HEK293 (cell line): Measurements from ENCODE around the gene FOXP4.

Experiments used
- CTCF ChIA-PET: fragments of 350-600 bp; formaldehyde crosslinking; extraction: SDS; loops from one replicate; lab custom pipeline; 2021; ENCODE audit warnings: antibody characterized with exemption; lab: Yijun Ruan, JAX
- POLR2A ChIA-PET: fragments of 300-600 bp; formaldehyde crosslinking; extraction: SDS; loops from one replicate; lab custom pipeline; 2020; ENCODE audit warnings: antibody characterized with exemption, inconsistent platforms; lab: Yijun Ruan, JAX
- H3K27ac ChIP-seq: fragments of 200-500 bp; sonication (Bioruptor generic); 2 replicates; pipeline ENCODE4 v1.5.1; 2014; ENCODE audit warnings: low read depth, low read length, control low read depth, inconsistent platforms; ENCODE audit errors: extremely low read depth
- H3K36me3 ChIP-seq, 2 experiments: fragments of 200-500 bp in 1 of 2; sonication (Bioruptor generic) in 1 of 2; 1 replicate in 1 of 2; 2 replicates in 1 of 2; pipeline ENCODE4 v1.5.1; 2014 to 2017; ENCODE audit warnings: inconsistent platforms in 2 of 2, low read length in 2 of 2; ENCODE audit not compliant: control insufficient read depth in 2 of 2, insufficient read depth in 1 of 2
- H3K4me1 ChIP-seq: fragments of 200-500 bp; sonication (Bioruptor generic); 2 replicates; pipeline ENCODE4 v1.5.1; 2014; ENCODE audit warnings: mild to moderate bottlenecking, low read length, inconsistent platforms; ENCODE audit not compliant: control insufficient read depth, insufficient read depth
- H3K4me3 ChIP-seq: 2 replicates; pipeline ENCODE4 v1.5.1; 2011; ENCODE audit warnings: low read depth, mild to moderate bottlenecking, control low read depth, low read length, moderate library complexity
- H3K9me3 ChIP-seq: fragments of 200-500 bp; sonication (Bioruptor generic); 2 replicates; pipeline ENCODE4 v1.5.1; 2014; ENCODE audit warnings: low read depth, low read length, inconsistent platforms; ENCODE audit not compliant: control insufficient read depth, insufficient read depth
- BCL11B ChIP-seq: fragments of 450-650 bp; formaldehyde crosslinking; IDR thresholded peaks from 2 replicates; pipeline ENCODE4 v1.5.1; 2016; ENCODE audit warnings: low read depth, missing biosample characterization, missing genetic modification characterization
- EGR2 ChIP-seq: fragments of 450-650 bp; formaldehyde crosslinking; IDR thresholded peaks from 2 replicates; pipeline ENCODE4 v1.5.1; 2016; ENCODE audit warnings: low read depth, missing biosample characterization, missing genetic modification characterization
- KLF1 ChIP-seq: fragments of 450-650 bp; formaldehyde crosslinking; IDR thresholded peaks from 2 replicates; pipeline ENCODE4 v1.5.1; 2016; ENCODE audit warnings: missing biosample characterization, missing genetic modification characterization
- KLF16 ChIP-seq: fragments of 450-650 bp; formaldehyde crosslinking; IDR thresholded peaks from 2 replicates; pipeline ENCODE4 v1.5.1; 2017; ENCODE audit warnings: missing biosample characterization, missing genetic modification characterization
- KLF17 ChIP-seq: fragments of 450-650 bp; formaldehyde crosslinking; IDR thresholded peaks from 2 replicates; pipeline ENCODE4 v1.5.1; 2016; ENCODE audit warnings: missing biosample characterization, missing genetic modification characterization
- KLF8 ChIP-seq: fragments of 450-650 bp; formaldehyde crosslinking; IDR thresholded peaks from 2 replicates; pipeline ENCODE4 v1.5.1; 2016; ENCODE audit warnings: missing biosample characterization, missing genetic modification characterization
- OSR2 ChIP-seq: fragments of 450-650 bp; formaldehyde crosslinking; IDR thresholded peaks from 2 replicates; pipeline ENCODE4 v1.5.1; 2016; ENCODE audit warnings: missing biosample characterization, missing genetic modification characterization
- PBX3 ChIP-seq: sonication (generic); formaldehyde crosslinking; IDR thresholded peaks from 2 replicates; pipeline ENCODE4 v1.8.1; 2022; ENCODE audit warnings: mild to moderate bottlenecking, moderate library complexity, missing genetic modification reagents
- SP3 ChIP-seq: fragments of 450-650 bp; formaldehyde crosslinking; IDR thresholded peaks from 2 replicates; pipeline ENCODE4 v1.5.1; 2016; ENCODE audit warnings: missing biosample characterization, missing genetic modification characterization
- ZFHX2 ChIP-seq: fragments of 450-650 bp; formaldehyde crosslinking; conservative IDR thresholded peaks from 2 replicates; pipeline ENCODE4 v1.5.1; 2016; ENCODE audit warnings: missing biosample characterization, missing genetic modification characterization
- ZNF133 ChIP-seq: fragments of 450-650 bp; formaldehyde crosslinking; IDR thresholded peaks from 2 replicates; pipeline ENCODE4 v1.5.1; 2016; ENCODE audit warnings: missing biosample characterization, missing genetic modification characterization
- ZNF138 ChIP-seq: fragments of 450-650 bp; formaldehyde crosslinking; IDR thresholded peaks from 2 replicates; pipeline ENCODE4 v1.5.1; 2016; ENCODE audit warnings: missing biosample characterization, missing genetic modification characterization, borderline replicate concordance
- ZNF239 ChIP-seq: fragments of 450-650 bp; formaldehyde crosslinking; IDR thresholded peaks from 2 replicates; pipeline ENCODE4 v1.5.1; 2016; ENCODE audit warnings: missing biosample characterization, missing genetic modification characterization
- ZNF274 ChIP-seq, 2 experiments: fragments of 200-500 bp in 1 of 2; fragments of 450-650 bp in 1 of 2; sonication (Bioruptor generic) in 1 of 2; formaldehyde crosslinking in 1 of 2; IDR thresholded peaks; 2 replicates each; pipeline versions ENCODE4 v1.5.1 to v1.6.1; 2014 to 2016; ENCODE audit warnings: borderline replicate concordance in 1 of 2, inconsistent platforms in 1 of 2, low read length in 1 of 2, missing biosample characterization in 1 of 2, missing genetic modification characterization in 1 of 2
- ZNF335 ChIP-seq: fragments of 450-650 bp; formaldehyde crosslinking; conservative IDR thresholded peaks from 2 replicates; pipeline ENCODE4 v1.5.1; 2016; ENCODE audit warnings: missing biosample characterization, missing genetic modification characterization
- ZNF341 ChIP-seq: fragments of 450-650 bp; formaldehyde crosslinking; IDR thresholded peaks from 2 replicates; pipeline ENCODE4; 2016; ENCODE audit warnings: low read depth, missing biosample characterization, missing genetic modification characterization
- ZNF354C ChIP-seq: fragments of 450-650 bp; formaldehyde crosslinking; IDR thresholded peaks from 2 replicates; pipeline ENCODE4 v1.5.1; 2016; ENCODE audit warnings: missing biosample characterization, missing genetic modification characterization, low read depth, borderline replicate concordance
- ZNF391 ChIP-seq: fragments of 450-650 bp; formaldehyde crosslinking; IDR thresholded peaks from 2 replicates; pipeline ENCODE4 v1.5.1; 2016; ENCODE audit warnings: low read depth, missing biosample characterization, missing genetic modification characterization, borderline replicate concordance
- ZNF398 ChIP-seq: fragments of 450-650 bp; formaldehyde crosslinking; IDR thresholded peaks from 2 replicates; pipeline ENCODE4 v1.5.1; 2017; ENCODE audit warnings: missing biosample characterization, missing genetic modification characterization
- ZNF449 ChIP-seq: fragments of 450-650 bp; formaldehyde crosslinking; IDR thresholded peaks from 2 replicates; pipeline ENCODE4 v1.5.1; 2017; ENCODE audit warnings: missing biosample characterization, mild to moderate bottlenecking, missing genetic modification characterization, moderate library complexity
- ZNF521 ChIP-seq: fragments of 450-650 bp; formaldehyde crosslinking; IDR thresholded peaks from 2 replicates; pipeline ENCODE4 v1.5.1; 2017; ENCODE audit warnings: missing biosample characterization, mild to moderate bottlenecking, missing genetic modification characterization
- ZNF555 ChIP-seq: fragments of 450-650 bp; formaldehyde crosslinking; conservative IDR thresholded peaks from 2 replicates; pipeline ENCODE4 v1.5.1; 2017; ENCODE audit warnings: missing biosample characterization, mild to moderate bottlenecking, missing genetic modification characterization, inconsistent platforms
- ZNF600 ChIP-seq: fragments of 450-650 bp; formaldehyde crosslinking; IDR thresholded peaks from 2 replicates; pipeline ENCODE4 v1.5.1; 2016; ENCODE audit warnings: missing biosample characterization, missing genetic modification characterization
- ZNF639 ChIP-seq: fragments of 450-650 bp; formaldehyde crosslinking; IDR thresholded peaks from 2 replicates; pipeline ENCODE4 v1.5.1; 2016; ENCODE audit warnings: missing biosample characterization, missing genetic modification characterization
- ZNF76 ChIP-seq: fragments of 450-650 bp; formaldehyde crosslinking; IDR thresholded peaks from 2 replicates; pipeline ENCODE4; 2016; ENCODE audit warnings: low read depth, missing biosample characterization, missing genetic modification characterization, borderline replicate concordance

FOXP4 gene

GRCh38 chr6:41527721-41528408 lies 18.3 kb upstream of the FOXP4 start:
- TF ChIP-seq KLF1 (tag by site-specific recombination) (peak; percentile 76), ZFHX2 (peak; percentile 85), ZNF398 (tag by site-specific recombination) (peak; percentile 62), ZNF239 (no peak), KLF8 (no peak), ZNF639 (tag by site-specific recombination) (no peak), ZNF335 (tag by site-specific recombination) (peak; percentile 60), ZNF341 (tag by site-specific recombination) (peak; percentile 93), EGR2 (peak; percentile 89), ZNF76 (tag by site-specific recombination) (no peak), BCL11B (tag by site-specific recombination) (no peak), OSR2 (tag by site-specific recombination) (0 out of 2 replicates have a peak, but pooled peaks have one; percentile 17), PBX3 (CRISPR knock-in tag) (no peak), ZNF449 (tag by site-specific recombination) (no peak), ZNF555 (tag by site-specific recombination) (no peak), ZNF354C (tag by site-specific recombination) (no peak), SP3 (0 out of 2 replicates have a peak, but pooled peaks have one; percentile 24), ZNF274 (IDR thresholded peaks at IDR 0.05; ENCODE audit: low read length) (no peak), ZNF274 (tag by site-specific recombination; IDR thresholded peaks at IDR 0.05; ENCODE audit: borderline replicate concordance) (no peak), KLF16 (tag by site-specific recombination) (no peak), ZNF600 (peak; percentile 58), ZNF133 (tag by site-specific recombination) (no peak), ZNF521 (no peak), ZNF138 (tag by site-specific recombination) (no peak), KLF17 (no peak), ZNF391 (tag by site-specific recombination) (no peak)
- H3K36me3 ChIP-seq = no peaks in the 10 kb centered on the region
- no peak overlapping the region; the same call in 1 of the 2 replicates for H3K27ac ChIP-seq
- ChIA-PET CTCF (interaction anchor here (0.6 to 0.8 kb wide), 2 partner anchors 8 to 12 kb away, joined by 3 to 4 read pairs; no protein-coding TSS in a partner anchor), POLR2A (interaction anchor here (0.7 to 1.0 kb wide), 2 partner anchors 19 to 23 kb away, joined by 3 read pairs; no protein-coding TSS in a partner anchor)
- no peak overlapping the region for H3K4me3 ChIP-seq
- peaks cover 26% of the 10 kb centered on the region for H3K4me1 ChIP-seq
- H3K9me3 ChIP-seq = no peaks in the 10 kb centered on the region
